Measurements from ENCODE around the gene EIF6.

EIF6 gene

DNA sequence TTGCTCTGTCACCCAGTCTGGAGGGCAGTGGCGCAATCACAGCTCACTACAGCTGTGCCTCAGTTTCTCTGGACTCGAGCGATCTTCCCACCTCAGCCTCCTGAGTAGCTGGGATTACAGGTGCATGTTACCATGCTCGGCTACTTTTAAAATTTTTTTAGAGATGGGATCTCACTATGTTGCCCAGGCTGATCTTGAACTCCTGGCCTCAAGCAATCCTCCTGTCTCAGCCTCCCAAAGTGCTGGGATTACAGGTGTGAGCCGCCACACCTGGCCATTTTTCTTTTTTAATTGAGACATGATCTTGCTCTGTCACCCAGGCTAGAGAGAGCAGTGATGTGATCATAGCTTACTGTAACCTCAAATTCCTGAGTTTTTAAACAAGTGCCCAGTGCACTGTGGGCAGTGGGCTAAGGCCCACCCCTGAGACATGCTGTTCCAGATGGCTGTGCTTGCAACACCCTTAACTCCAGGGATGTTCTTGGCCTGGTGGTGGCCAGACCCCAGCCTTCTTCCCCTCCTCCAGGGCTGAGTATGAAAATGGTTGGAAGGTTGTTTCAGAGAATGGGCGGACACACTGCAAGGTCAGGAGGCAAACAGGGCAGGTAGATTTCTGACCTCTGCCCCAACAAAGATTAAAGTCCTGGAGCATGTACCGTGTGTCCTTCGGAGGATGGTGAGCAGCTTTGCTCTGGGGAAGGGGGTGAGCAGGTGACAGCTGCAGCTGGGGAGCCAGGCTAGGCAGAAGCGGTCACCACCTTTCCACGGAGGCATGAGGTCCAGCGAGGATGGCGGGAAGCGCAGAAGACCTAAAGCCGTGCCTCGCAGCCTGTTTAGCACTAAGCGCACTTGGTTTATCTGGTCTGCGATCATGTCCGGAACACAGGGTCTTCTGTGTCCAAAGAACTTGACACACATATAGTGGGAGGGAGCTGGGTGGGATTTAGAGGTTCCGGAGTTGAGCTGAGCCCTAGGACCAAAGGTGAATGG is 9.0 kb upstream of the EIF6 start:
- no peak for DNase-seq

DNA sequence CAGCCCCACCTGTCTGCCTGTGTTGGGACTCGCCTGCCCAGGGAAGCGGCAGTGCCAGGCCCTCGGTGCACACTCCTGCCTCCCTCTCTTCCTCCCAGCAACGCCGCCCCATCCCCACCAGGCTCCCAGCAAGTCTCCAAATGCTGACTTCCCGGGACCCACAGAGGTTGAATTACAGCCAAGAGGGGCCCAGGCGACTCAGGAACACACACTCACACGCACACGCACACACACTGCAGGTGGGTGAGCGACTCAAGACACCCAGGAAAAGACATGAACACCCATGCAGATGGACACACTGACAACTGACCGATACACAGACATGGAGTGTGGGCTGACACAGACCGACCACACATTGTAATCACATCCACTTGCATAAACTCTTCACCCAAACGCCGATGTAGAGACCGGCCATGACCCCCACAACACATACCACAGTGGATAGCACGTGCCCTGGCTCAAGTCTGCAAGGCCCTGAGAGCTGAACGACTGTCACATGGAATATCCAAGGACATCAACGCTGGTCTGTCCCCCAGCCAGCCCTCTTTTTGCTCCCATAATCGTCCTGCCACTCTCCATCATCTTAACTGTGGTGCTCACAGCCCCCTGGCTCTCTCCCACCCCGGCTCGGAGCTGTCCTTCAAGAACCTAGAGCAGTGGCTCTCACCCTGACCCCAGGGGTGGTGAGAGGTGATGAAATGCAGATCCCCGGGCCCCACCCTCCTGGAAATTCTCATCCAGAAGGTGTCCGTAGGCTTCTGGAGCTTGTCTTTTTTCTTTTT is 8.1 kb upstream of the EIF6 start:
- DNase-seq = no peak

DNA sequence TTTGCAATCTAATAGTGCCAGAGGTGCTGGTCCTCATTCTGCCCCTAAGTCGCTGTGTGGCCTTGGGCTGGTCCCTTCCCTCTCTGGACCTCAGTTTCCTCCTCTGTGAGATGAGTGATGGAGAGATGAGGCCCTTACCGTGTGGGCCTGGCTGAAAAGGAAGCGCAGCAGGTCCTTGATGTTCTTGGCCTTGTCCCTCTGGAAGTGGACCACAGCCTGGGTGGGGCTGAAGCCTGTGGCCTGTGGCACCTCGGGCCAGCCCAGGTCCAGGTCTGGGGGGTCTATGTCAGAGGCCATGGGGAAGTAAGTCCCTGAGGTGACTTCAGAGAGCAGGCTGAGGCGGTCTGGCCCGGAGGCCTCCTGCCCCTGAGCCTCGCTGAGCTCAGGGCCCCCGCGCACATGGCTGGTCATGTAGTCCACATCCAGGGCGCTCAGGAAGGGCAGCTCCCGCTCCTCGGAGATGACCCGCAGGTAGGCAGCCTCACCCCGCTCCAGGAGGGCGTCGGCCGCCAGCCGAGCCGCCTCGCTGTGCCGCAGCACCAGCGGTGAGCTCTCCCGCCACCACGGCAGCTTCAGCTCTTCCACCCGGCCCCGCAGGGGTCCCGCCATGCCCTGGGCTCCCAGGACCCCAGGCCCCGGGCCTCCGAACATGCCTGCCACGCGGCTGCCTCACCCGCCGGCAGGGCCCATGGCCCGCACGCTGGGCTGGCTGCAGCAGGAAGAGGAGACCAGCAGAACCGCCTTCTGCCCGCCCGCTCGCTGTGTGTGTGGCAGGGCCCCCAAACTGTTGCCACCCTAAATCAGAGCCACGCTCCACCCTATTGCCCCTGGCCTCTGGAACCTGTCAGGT is 7.3 kb upstream of the EIF6 start, which contains the start of gene FAM83C:
Gene FAM83C (minus strand): TSS at position 772 of the 850 bp plus-strand sequence. CDS start 121 bp downstream, at position 651.
- no peak for DNase-seq

DNA sequence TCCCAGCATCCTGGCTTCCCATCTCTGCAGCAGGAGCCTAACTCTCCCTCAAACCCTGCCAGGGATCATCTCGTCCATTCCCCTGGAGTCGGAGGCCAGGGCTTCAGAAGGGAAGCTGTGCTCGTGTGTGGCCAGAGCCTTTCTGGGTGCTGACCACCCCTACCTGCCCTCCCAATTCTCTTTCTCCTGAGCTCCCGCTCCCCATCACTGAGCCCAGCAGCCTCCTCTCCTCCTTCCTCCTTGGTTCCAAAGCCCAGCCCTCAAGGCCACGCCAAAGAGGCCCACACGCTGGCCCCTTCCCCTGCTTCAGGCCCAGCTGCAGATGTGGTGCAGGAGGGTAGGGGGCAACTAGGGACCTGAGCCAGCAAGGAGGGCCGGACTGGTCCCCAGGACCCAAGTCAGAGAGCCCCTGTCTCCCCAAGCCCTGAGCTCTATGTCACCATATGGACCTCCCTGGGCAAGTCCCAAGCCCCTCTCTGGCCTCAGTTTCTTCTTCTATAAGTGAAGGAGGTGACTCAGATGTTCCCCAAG is 6.4 kb upstream of the EIF6 start:
- DNase-seq = no peak

DNA sequence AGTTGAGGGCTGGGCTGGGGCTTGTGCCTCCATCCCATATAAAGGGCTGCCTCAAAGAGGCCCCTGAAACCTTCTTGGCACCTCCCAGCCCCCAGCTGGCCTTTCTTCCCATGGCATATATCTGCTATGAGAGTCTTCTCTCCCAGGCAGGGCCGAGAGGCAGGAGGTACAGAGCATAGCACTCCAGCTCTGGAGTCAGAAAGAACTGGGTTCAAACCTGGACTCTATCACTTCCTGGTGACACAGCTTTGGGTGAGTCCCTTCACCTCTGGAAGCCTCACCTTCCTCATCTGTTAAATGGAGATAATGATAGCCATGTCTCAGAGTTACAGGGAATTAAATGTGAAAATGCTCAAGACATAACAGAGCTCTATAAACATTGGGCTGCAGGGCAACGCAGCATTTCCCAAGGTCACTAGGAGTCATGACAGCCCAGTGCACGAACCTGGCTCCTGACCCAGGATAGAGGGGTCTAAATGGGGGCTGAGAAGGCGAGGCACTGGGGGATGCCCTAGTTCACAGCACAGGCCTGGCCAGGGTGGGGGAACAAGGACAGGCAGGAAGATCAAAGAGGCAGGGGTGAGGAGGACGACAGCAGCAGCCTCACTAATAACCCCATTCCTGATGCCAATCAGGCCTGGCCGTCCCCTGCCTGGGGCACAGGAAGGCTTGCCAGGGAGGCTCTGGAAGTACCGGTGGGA is 5.8 kb upstream of the EIF6 start:
- no peak for DNase-seq

DNA sequence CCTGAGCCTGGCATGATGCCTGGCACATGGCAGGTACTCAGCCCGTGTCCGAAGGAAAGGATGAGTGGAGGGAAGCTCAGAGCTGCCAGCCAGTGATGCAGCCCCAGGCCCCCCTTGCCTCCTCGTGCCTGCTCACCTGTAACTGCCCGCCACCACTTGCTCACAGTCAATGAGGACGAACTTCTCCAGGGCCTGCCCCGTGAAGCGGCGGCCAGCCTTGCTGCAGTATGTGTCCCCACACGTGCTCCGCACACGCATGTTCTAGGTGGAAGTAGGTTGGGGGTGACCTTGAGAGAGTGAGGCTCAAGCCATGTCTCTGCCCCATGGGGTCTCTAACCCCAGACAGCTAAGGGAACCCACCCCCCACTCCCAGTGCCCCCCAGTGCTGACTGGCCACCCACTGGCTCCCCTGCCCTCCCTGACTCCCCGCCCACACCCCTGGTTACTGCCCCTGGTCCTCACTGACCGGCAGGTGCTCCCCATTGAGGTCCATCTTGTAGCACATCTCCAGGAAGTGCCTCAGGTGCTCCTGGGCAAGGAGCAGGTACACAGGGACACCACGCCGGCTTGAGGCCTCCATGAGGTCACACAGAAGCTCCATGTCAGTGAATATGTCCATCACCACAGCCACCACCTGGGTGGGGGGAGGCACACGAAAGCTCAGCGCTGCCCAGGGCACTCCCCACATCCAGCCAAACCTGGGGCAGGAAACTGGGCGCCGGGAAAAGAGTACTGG is 3.9 kb upstream of the EIF6 start:
- no peak for DNase-seq

DNA sequence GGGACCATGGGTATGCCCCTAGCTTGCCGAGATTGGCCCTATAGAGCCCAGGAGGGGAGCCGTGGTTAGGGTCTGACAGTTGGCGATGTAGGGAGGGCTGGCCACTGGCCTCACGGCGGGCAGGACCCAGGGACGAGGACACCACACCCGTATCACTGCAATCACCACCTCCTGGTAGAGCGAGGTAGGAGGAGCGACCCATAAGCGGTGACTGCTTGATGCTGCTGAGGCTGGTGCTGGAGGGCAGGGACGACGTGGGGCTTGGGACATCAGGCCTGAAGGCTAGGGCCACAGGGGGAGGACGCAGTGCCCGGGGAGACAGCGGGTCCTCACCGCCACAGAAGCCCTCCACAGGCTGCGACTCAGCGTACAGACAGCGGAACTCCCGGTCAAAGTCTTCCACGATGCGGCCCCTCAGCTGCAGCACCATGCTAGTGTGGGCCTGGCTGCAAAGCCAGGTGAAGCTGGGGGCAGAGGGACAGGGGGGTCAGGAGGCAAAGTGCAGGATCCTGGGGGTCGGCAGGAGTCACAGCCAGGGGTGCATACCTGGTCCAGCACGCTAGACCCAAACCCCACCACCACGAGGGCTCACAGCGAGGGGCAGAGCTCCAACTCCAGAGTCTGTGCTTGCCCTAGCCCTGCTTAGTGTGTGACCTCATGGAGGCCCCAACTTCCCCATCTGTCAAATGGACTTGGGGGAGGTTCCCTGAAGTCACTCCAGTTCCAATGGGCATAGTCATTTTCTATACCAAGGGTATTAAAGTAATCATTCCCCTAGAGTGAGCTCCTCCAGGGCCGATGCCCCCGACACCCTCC is 3.1 kb upstream of the EIF6 start:
- DNase-seq = no peak

DNA sequence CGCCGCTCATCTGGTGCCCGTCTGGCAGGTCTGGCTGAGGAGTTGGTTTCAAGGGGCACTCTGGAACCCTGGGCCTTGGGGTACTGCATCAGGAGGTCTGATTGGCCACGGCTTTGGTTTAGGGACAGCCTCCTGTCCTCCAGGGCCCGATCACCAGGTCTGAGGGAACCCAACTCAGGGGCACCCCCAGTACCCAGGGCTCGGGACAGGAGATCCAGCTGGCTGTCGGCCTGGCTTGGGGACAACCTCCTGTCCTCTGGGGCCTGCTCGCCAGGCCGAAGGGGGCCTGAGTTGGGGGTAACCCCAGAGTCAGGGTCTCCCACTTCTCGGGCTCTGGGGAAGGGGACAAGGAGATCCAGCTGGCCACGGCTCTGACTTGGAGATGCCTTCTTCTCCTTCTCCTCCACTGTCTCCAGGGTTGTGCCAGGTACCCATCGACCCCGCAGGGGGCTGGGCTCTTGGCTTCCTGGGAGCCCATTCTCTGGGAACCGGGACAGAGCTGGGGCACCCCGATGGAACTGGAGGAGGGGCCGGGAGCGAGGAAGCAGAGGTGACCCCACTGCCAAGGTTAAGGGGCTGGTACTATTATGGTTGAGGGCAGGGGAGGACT is 2.4 kb upstream of the EIF6 start:
- DNase-seq = no peak

DNA sequence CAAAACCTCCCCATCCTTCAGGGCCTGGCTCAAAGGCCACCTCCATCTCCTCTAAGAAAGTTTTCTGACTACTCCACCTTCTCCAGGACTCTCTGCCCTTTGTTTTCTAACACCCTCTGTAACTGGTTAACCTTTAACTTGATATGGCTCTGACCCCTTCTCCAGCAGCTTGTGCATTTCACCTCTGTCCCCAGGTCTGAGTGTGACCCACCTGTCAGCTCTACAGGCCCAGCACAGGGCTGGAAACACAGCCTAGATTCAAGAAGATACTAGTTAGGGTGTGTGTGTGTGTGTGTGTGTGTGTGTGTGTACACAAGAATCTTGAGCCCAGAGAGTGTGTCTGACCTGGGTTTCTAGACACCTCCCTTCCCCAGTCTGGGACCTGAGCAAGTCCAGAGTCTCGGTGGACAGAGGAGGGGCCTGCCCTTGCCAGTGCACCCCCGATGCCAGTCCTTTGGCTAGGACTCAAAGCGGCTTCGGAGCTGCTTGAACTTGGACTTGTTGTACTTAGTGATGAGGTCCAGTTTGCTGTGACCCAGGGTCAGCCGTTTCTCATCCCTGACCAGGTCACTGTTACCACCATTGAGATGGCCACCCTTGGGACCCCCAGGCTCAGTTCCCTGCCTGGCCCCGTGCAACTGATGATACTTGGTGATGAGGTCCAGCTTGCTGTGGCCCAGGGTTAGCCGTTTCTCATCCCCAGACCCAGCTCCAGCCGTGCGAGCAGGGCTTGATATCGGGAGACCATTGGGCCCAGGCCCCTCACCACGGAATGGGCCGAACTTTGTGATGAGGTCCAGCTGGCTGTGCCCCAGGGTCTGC is 1.7 kb upstream of the EIF6 start:
- DNase-seq = no peak

DNA sequence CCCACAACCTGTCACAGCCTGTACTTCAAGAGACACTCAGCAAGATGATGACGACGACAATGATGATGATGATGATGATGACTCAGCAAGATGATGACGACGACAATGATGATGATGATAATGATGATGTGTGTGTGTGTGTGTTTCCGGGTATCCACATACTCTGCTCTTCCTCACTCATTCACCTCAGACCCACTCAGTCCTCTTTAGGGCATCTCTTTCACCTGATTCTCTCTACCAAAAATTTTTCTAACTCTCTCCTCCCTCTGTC is 1.2 kb upstream of the EIF6 start:
- DNase-seq = no peak

DNA sequence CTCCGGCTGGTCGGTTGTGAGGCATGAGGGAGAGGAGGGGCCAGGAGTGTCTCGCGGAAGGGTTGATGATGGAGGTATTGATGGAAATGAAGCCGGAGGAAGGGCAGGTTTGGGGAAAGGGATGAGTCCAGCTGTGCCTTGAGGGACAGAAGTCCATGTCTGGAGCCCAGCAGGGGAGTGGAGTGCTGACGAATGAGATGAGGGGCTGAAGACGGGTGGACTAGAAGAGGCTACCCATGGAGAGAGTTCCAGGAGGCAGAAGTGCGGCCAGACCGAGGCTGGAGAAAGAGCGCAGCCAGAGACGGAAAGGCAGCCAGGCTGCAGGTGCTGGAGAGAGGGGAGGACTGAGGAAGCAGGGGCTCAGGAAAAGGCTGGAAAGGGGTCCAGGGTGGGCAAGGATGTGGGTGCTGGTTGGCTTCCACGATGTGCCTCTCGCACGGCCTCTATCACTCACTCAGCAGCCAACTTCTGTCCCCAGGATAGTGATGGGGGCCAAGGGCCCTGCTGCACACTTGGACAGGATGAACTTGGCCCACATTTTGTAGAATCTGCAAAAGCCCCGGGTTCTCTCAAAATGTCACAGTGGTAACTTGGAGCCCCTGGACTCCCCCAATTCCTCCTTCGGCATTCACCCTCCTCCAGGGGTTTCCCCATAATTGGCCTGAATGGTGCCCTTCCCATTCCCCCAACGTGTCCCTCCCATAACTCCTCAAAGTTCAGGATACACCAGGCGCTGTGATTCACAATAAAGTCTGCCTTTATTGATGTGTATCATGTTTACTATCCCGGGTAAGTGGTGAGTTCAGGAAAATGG is 627 bp upstream of the EIF6 start:
- no peak for DNase-seq

DNA sequence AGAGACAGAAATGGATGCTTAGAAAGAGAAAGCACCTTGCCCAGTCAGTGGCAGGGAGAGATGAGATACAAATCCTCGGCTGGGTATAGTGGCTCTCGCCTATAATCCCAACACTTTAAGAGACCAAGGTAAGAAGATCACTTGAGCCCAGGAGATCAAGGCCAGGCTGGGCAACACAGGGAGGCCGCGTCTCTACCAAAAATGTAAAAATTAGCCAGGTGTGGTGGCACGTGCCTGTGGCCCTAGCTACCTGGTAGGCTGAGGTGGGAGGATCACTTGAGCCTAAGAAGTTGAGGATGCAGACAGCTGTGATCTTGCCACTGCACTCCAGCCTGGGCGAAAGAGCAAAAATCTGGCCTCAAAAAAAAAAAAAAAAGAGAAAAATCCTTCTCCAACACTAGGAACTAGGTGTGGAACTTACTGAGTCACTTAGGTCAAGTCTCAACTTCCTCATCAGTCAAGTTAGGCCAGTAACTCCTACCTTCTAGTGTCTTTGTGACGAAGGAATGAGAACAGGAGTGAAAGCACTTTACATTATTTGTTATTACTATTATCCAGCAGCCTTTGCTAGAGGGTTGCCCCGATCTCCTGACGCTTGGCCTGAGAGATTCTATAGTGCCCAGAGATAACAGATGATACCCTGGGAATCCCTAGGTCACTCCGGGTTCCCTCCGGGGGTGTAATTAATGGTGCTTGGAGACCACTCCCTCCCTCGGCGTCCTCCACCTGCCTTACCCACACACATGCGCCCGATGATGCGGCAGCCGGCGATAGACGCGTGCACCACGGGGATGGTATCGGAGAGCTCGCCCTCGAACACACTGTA is 918 bp downstream of the EIF6 start:
- no peak for DNase-seq

DNA sequence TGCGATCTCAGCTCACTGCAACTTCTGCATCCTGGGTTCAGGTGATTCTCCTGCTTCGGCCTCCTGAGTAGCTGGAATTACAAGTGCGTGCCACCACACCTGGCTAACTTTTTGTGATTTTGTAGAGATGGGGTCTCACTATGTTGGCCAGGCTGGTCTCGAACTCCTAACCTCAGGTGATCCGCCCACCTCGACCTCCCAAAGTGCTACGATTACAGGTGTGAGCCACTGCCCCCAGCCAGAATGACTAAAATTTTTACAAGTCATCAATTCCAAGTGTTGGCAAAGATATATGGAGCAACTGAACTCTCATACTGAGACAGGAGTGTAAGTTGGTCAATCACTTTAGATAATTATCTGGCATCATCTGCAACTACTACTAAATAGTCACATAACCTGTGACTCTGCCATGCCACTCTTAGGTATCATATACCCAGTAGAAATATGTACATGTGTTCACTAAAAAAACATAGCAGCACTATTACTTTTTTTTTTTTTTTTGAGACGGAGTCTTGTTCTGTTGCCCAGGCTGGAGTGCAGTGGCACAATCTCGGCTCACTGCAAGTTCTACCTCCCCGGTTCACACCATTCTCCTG is 3.0 kb downstream of the EIF6 start:
- DNase-seq = no peak

DNA sequence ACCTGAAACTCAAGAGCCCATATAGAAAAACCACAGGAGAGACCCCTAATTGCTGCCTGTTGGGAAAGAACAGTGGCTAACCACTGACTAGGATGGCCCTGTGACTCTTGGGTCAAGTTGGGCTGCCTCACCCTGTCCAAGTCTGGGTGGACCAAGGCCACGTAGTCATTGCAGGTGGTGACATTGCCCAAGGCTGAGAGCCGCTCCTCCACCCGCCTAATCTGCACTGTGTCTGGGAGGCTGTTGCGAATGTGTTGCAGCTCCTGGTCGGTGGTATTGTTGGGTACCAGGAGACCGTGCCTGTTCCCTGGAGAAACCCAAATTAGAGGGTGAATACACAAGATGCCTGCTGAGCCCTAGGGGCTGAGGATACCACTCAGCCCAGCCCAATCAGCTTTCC is 4.0 kb downstream of the EIF6 start:
- DNase-seq = no peak

DNA sequence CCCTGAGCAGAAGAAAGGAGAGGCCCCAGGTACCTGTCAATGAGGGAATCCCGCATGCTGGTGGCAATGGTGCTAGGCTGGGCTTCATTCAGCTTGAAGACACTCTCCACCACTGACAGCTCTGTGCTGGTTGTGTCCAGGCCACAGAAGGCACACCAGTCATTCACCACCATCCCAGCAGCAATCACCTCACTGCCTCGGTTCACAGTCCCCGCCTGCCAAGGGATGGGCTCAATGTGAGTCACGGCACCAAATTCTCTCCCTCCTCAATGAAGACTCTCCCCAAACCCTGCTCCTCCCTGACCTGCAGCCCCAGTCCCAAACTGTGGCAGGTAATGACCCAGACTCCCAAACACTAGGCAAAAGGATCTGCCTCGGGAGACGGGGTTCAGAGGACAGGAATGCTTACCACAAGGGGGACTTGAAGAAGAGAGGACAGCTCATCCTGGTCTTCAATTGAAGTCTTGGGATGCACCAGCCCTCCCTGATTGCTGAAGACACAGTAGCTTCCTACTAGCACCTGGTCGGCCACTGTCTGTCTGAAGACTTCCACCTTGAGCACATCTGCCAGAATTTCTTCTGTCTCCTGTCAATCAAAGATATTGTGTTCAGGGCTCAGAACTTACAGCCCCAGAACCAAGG is 4.9 kb downstream of the EIF6 start:
- no peak for DNase-seq

DNA sequence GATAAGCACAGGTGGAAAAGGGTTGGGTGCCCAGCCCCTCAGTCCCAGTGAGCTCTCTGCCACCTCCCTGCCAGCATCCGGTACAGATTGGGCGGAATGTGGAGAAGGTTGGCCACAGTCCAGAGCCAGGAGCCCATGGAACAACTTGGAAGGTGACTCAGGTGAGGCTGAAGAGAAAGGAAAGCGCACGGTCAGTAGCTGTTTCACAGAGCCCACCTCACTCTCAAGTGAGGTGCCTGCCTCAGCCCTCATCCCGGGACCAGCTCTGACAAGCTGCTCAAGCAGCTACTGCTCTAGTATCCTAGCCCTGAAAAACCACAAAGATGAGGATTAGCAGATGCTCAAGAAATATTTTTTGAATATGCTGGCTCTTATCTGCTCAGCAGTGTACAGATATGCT is 5.5 kb downstream of the EIF6 start:
- no peak for DNase-seq

Data from SHP77 treated with DMSO at 0.1 percent for 48 hours (cell line).